Stimulated activated CD4-positive, alpha-beta T cell treated with anti-CD3 and anti-CD28 coated beads, Interleukin-12 subunit alpha, Interleukin-12 subunit beta, amount 100 ng/mL, for 48 hours (primary cell): ENCODE measurements around the gene MICAL2.
A peak's percentile ranks its signal among the peaks of the same experiment; 100 is the strongest.
"Not testable (repeated sequence)": the region's sequence is repeated elsewhere in the genome, so short reads cannot be mapped to it uniquely, and the experiment has no call there.

Experiments used
- DNase-seq, 3 donors: peaks; one replicate each; pipeline ENCODE4 v3.0.0-alpha.2; 2020; ENCODE audit warnings: low read depth in 2 of 3, low spot score in 1 of 3

MICAL2 gene

DNA sequence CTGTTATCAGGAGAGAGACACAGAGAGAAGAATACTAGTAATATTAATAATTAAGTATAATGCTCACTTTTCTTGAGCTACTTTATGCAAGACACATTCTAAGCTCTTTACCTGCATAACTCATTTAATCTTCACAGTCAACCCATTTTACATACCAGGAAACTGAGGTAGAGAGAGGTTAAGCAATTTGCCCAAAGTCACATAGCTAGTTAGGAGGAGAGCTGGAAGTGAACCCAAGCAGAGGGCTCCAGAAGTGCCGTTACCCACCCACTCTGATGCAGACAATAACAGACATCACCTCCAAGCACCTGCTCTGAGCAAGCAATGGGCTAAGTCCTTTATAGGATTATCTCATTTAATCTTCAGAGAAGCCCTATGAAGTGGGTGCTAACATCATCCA lies 24.8 kb downstream of the MICAL2 start:
- no peak for DNase-seq

DNA sequence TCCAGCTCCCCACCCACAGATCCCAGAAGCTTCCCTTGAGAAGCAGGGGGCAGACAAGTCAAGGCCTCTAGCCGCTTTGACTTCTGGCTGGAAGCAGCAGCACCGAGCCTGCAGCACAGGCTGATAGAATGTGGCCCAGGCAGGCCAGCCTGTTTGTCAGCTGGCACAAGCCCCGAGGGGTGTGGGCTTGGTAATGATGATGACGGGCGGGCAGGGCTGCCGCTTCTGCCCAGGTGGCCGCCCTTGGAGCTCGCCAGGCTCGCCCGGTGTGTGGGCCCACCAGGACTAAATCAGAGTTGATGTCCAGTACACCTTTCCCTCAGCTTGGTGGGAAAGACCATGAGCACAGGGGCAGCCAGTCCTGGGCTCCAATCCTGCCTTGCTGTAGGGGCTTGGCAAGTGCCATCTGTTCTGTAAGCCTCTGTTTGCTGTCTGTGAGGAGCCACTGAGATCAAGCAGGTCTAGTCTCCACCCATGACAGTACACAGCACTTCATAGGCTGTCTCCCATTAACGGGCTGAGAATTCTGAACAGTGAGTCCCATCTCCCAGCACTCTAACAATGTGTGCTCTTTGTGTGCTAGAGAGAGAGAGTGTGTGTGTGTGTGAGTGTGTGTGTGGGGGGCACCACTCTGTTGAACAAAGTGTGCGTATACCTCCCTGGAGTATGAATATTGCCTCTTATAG lies 26.8 kb downstream of the MICAL2 start:
- no peak for DNase-seq

DNA sequence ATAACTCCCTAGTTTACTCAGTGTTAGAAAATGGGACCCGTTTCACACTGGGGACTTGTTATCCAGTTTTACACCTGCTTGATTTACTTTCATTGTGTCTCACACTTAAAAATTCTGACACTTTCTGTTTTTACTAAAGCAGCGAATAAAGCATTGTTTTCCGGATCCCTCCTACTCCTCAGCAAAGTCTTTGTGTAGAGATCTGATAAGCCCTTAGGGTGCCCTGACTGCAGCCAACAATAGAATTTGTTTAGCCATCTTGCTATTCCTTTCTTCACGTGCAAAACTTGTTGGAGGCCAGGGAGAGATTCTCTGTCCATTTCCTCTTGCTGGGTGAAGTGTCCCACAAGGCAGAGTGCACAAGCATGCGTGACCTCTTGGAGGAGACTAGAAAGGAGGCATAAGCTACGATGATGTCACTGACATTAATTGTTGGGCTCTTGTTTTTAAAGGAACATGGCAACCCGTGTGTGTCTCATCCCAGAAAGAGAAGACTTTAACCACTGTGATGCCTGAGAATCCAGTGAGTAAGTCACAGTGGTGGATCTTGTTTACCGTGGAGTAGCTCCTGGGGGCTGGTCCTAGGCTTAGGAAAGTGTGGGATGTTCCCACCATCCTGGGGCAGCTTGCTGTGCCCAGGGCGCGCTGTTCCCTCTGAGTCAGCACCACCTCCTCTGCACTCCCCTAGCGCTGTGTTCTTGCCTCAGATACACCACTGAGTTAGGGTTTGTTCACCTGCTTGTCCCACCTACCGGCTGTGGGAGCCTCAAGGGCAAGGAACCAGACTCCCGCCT lies 27.7 kb downstream of the MICAL2 start:
- no peak for DNase-seq

DNA sequence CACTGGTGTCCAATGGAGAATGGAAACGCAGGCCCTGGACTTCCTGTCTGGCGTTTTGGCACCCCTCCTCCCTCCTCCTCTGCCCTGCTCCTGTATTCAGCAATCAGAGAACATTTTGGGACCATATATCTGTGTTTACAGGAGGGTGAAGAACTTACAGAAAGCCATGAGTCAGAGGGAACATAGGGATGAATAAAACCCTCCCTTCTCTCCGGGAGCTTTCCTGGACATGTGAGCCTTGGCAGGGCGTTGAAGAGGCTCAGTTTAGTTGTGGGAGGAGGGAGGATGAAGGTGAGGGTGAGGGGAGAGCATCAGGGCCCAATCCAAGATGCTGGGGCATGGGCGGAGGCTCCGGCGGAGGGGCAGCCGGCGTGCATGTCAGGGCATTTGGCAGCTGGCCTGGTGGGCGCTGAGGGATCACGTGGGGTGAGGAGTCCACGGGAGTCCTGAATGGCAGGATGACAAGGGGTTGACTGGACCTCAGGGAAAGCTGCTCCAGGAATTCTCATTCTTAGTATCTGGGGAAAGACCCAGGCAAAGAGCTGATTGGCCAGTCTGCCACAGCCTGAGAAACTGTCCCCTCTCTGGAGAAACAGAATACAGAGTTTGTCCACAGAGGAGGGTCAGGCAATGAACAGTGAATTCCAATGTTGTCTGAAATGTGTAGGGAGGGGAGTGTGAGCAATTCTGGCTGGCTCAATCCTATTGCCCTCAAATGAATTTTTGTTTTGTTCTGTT lies 28.9 kb downstream of the MICAL2 start:
- no peak for DNase-seq

DNA sequence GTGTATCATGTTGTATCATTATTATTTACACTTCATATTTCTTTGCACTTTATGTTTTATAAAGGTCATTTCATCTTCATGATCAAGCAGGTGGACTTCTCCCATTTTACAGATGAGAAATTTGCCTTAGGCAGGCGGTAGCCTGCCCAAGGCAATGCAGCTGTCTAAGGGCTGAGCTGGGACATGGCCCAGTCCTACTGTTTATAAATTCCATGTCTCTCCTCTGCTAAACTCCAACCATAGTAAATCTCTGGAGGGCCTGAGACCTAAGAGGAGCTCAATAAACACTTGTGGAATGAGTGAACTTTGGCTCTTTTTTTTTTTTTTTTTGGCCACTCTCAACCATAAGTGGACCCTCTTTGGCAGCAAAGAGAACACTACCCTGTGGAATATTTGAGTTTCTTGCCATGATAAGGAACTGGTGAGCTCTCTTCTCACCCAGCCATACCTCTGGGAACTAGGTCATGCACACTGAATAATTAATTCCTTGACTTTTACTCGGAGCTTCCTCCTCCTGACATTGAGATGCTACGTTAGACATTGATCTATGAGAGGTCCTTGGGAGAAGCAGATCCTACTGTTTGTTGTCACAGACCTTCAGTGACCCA lies 29.9 kb downstream of the MICAL2 start:
- no peak for DNase-seq

DNA sequence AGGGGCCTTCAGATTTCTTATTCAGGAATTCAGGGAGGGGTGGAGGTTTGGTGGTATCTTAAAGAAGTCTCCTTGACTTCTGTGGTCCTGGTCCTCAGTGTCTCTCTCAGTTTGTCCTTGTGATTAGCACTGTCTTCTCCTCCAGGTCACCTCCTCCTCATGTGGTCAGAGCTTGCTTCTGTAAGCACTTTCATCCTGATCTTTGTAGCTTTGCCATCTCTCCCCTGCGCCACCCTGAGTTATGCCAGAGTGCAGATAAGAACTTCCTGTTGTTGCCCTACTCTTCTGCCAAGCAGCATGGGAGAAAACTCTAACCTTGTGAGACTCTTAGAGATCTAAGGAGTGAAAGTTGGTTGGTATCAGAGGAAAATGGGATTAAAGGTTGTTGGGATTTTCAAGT lies 30.9 kb downstream of the MICAL2 start:
- DNase-seq: no peak

DNA sequence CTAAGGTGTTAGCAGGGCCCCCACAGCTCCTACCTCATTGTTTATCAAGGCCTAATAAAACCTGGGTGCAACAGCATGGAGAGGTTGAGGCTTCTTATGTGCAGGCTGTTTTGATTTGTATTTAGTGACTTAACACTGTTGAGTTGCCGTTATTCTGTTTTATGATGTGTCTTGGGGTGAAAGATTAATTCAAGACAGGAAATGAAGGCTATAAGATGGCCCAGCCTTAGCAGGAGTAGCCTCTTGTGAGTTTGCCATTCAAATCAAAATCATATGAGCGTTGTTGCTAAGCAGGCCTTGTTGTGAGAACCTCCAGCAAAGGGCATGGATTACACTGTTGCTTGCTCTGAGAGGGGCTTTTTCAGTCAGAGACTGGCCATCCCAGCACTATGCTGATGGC lies 31.8 kb downstream of the MICAL2 start:
- DNase-seq: no peak

DNA sequence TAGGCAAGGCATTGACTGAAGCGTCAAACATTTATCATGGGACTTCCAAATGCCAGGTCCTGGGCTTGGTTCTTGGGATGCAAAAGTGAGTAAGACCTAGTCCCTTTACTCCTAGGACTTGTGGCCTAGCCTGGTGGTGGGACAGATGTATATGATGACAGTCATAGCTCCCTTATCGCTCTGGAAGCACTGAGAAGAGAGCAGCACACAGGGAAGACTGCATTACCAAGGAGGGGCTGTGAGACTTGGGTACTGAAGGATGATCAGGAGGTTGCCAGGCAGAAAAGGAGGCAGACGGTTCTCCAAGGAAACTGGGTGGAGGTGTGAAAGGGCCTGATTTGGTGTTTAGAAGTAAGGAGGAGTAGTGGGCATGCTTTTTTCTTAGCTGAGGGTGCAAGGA lies 32.5 kb downstream of the MICAL2 start:
- DNase-seq: no peak

DNA sequence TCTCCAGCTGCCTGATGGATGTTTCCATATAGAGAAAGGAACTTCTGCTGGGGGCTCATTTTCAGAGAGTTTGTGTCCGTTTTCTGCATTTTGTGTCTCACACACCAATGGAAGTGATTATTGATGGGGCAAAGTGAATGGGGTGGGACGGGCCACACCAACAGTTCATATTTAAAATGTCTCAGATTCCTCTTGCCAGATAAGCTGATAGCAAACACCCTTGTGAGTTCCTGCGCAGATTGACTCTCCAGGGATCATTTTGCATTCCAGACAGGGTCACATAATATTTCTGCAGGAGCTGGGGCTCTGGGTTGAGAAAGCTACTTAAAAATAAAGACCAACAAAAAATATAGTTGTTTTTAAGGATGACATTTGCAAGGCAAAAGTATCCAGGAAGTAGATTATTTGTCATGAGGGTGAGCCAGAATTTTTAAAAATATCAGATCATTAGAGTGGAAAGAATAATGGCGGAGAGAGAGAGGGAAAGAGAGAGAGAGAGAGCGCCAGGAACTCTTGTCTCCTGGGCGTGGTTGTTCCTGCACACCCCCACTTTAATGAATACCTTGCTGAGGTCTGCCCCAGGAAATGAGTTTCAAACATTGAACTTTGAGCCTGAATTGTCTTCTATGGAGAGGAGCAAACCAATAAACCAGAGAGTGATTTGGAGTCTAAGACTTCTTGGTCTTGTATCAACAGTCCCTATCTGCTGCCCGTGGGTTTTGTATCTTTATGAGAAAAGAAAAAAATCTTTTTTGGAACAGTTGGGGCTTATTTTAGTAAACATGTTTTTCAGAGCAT lies 33.3 kb downstream of the MICAL2 start:
- no peak for DNase-seq

DNA sequence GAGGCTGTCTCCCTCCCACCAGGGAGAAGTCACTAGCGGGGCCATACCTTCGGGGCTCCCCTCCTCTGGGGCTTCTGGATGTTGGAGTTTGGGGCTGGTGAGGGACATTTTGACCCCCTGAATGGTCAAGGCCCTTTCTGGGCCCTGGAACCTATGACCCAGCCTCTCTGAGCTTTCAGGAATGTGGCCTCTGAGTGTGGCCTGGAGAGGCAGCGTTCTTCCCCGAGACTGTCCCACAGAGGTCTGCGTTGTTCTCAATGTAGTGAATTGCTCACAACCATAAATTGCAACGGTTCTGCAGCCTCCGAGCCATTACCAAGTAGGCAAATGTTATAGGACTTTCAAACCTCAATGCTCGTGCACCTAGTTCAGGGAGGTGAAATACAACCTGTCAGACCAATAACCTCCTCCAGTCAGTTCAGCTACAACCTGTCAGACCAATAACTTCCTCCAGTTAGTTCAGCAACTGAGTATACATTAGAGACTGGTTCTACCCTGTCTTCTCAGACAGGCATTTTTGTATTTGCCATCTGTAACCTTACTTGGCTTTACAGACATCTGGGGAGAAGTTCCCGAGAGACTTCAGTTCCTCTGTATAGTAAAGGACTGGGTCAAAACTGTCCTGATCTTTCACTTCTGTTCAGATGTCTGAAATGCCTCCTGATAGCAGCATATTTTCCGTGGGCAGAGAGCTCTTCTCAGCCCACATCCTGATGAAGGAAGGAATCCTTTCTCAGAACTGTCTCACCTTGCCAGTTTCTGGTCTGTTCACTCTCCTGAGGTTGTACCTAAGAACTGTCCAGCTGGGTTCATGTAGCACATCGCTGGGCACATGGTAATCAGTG lies 34.2 kb downstream of the MICAL2 start:
- DNase-seq: no peak

DNA sequence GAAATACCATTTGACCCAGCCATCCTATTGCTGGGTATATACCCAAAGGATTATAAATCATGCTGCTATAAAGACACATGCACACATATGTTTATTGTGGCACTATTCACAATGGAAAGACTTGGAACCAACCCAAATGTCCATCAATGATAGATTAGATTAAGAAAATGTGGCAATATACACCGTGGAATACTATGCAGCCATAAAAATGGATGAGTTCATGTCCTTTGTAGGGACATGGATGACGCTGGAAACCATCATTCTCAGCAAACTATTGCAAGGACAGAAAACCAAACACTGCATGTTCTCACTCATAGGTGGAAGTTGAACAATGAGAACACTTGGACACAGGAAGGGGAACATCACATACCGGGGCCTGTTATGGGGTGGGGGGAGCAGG lies 36.3 kb downstream of the MICAL2 start:
- DNase-seq: not testable (repeated sequence)

DNA sequence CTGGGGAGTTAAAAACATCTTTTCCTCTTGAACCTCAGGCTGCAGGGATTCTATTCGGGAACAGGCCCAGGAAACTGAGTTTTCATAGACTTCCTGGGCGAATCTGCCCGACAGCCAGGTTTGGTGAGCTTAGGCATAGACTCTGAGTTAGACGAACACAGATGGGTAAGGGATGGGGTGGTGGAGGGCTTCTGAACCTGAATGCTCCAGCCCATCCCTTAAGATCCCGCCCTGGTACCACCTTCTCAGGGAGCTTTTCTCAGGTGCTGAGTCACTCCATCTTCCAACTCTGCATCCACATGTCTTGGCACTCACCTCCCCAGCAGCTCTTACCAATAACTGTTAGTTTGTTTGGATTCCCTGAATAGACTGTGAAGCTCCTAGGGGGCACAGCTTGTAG lies 37.4 kb downstream of the MICAL2 start:
- no peak for DNase-seq

DNA sequence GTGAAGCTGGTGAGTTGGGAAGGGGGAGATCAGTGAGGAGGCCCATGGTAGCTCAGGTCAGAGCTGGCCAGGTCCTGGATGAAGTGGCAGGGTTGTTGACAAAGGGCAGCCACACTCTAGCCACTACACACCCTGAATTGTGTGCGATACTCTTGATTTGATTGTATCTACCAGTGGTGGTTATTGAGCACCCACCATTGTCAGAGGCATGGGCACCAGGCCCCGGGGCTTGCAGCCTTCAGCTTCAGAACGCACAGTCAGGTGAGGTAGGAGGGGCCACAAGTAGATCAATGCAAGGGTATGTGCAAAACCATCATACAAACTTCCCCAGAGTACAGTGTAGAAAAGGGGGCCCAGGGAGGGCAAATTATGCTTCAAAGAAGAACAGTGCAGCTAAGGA lies 38.1 kb downstream of the MICAL2 start:
- DNase-seq: no peak

DNA sequence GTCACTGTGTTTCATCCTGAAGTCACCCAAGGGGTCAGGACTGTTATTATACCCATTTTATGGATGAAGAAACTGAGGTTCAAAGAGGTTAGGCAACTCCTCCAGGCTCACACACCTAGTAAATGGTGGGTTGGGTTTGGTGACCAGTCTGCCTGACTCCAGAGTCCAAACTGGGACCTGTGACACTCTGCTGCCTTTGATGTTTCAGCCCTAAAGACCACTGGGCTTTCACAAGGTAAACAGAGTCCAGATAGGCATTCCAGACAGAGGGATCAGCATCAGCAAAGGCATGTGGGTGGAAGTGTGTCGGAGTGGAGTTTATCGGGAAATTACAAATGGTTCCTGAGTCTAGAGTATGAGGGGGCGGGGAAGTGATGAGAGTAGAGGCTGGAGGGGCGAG lies 38.5 kb downstream of the MICAL2 start:
- DNase-seq: no peak

DNA sequence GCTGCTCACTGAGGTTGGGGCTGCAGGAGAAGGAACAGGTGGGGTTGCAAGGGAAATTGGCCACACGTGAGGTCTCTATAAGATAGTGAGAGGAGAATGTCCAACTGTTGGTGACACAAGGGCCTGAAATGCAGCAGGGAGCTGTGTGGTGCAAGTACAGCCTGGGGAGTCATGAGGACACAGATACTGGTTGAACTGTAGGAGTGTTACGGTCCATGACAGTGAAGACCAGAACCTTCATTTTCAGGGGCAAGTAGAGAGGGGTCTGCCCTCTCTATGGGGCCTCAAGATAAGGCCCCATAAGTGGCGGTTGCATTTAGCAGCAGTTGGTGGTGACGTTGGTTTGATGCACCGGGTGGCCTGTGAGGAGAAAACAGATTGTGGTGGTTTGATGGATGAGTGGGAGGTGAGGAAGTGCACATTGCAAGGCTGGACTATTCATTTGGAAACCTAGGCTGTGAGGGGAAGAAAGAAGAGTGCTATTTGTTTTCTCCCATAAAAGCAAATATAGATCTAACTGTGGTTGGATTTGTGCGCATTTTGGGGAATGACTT lies 39.4 kb downstream of the MICAL2 start:
- DNase-seq: peak; percentile 64 to 71 (median 65)

DNA sequence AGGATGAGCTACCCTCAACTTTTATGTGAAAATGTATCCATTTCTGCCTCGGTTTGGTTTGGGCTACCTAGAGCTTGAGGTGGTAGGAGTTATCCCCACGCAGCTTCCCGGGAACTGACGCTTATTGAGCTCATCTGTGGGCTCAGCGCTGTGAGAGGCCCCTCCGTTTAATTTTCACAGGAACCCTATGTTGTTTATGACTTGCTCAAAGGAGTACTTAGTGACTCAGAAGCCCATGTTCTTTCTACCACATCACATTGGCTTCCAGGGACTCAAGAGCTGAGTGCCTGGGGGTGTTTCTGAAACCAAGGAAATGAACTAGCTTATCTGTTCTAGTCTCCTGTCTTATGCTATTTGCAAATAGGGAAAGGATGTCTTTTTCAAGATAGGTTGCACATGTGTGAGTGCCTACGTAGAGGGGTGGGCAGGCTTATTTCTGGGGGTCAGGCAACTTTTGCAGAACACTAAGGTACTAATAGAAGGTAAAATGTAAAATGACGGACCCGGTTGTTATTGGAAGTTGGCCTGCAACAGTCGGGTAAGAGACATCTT lies 40.5 kb downstream of the MICAL2 start:
- peak; percentile 64 to 78 (median 68) for DNase-seq

DNA sequence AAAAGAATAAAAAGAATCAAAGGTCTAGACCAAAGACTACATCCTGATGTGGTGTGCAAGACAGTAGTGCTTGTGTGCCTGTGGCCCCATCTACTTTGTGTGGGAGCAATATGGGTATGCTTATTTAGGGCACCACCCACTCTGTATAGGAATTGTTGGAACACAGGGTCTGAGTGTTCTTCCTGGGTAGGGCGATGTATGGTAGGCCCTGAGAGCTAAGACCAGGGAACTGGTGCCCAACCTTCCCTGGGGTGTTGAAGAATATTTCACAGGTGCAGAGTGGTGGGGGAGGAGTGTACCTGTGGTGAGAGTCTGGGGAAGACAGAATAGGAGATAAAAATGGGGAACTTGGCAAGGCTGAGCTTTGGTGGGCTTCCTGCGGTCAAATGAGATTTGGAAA lies 41.9 kb downstream of the MICAL2 start:
- DNase-seq: no peak

DNA sequence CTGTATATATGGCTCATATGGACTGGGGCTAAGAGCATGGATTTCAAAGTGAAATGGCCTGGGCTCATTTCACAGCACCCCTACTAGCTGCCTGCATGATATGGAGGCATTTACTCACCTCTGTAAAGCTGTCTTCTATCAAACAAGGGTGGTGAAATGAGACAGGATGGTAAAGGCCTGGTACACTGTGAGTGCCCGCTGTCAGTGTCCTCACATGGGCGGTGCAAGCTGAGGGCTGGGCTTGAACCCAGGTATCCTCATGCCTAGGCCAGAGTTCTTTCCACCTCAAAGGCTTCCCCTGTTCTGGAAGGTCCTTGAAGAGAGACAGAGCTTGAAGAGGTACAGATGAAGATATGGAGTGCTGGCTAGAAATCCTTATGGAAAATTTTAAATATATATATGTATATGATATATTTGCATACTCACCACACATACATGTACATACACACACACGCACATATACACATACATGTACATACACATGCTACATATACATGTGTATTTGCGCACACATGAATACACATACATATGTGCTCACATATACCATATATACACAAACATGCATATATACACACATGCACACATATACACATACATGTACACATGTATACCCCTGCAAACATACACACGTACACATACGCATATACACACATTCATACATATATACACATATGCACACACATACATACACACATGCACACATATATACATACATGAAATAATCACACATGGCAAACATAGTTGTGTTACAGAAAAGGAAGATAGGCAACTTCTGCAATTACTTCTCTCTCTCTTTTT lies 44.7 kb downstream of the MICAL2 start:
- DNase-seq: no peak

DNA sequence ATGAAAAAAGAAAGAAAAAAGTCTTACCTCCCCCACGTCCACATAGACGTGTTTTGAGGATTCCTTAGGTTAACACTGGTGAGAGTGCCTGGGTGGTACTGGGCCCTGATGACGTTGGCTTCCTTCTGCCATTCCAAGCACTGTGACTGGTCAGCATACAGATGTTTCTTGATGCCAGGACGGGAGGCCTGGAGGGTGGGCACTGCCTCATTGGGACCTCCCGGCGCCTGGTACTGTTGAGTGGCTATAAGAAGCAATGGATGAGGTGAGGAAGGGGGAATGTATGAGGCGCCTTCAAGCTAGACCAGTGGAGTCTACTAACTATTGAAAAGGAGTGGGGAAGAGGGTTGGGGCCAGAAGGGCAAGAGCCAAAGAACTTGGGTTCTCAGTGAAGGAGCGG lies 45.3 kb downstream of the MICAL2 start:
- DNase-seq: no peak
